Epithelial cell of esophagus (primary cell): ENCODE data around the gene ABCG2.

Experiments used
- DNase-seq: peaks from one replicate; pipeline ENCODE4 v3.0.0; 2010; ENCODE audit warnings: low read depth
- H3K4me3 ChIP-seq: 2 replicates; pipeline ENCODE4 v1.5.1; 2011; ENCODE audit warnings: mild to moderate bottlenecking, low read length, control low read depth
- TF ChIP-seq, protein P1 (sequence below): IDR thresholded peaks from 2 replicates; pipeline ENCODE4 v1.5.1; 2011; ENCODE audit warnings: low read depth, mild to moderate bottlenecking, low read length, control low read depth, inconsistent platforms; ENCODE audit not compliant: insufficient read depth; ENCODE audit errors: missing control alignments

Gene ABCG2

DNA sequence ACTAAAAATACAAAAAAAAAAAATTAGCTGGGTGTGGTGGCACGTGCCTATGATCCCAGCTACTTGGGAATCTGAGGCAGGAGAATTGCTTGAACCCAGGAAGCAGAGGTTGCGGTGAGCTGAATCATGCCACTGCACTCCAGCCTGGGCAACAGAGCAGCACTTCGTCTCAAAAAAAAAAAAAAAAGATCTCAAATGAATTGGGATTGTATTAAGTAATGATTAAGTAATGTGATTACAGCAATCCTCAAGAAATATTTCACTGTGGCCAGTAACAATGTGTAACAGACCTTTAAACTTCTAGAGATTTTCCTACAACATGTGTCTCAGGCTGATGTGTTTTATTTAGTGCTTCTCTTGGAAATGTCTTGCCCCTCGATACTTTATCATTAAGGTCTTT lies 104.2 kb downstream of the ABCG2 start:
- no peak for DNase-seq
- TF ChIP-seq, protein P1, sequence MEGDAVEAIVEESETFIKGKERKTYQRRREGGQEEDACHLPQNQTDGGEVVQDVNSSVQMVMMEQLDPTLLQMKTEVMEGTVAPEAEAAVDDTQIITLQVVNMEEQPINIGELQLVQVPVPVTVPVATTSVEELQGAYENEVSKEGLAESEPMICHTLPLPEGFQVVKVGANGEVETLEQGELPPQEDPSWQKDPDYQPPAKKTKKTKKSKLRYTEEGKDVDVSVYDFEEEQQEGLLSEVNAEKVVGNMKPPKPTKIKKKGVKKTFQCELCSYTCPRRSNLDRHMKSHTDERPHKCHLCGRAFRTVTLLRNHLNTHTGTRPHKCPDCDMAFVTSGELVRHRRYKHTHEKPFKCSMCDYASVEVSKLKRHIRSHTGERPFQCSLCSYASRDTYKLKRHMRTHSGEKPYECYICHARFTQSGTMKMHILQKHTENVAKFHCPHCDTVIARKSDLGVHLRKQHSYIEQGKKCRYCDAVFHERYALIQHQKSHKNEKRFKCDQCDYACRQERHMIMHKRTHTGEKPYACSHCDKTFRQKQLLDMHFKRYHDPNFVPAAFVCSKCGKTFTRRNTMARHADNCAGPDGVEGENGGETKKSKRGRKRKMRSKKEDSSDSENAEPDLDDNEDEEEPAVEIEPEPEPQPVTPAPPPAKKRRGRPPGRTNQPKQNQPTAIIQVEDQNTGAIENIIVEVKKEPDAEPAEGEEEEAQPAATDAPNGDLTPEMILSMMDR = no peak
- H3K4me3 ChIP-seq = no peak overlapping the region

DNA sequence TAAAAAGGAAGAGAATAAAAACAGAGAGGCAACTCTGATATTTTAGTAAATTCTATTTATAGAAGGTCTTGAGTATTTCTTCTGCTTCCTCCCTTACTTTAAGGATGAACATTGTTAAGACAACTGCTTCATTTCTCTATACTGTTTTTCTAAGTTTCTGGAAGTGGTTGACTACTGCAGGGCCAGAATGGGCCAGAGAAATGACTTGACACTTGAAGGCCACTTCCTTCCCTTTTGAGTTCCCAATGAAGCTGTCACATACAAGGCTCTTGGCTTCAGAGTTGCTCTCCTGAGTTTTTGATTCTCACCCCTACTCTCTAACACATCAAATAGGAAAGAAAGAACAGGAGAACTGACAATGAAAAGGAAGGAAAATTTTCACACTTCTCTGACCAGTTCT lies 113.4 kb downstream of the ABCG2 start:
- TF ChIP-seq, protein P1 = no peak
- H3K4me3 ChIP-seq = no peak overlapping the region
- DNase-seq = no peak

DNA sequence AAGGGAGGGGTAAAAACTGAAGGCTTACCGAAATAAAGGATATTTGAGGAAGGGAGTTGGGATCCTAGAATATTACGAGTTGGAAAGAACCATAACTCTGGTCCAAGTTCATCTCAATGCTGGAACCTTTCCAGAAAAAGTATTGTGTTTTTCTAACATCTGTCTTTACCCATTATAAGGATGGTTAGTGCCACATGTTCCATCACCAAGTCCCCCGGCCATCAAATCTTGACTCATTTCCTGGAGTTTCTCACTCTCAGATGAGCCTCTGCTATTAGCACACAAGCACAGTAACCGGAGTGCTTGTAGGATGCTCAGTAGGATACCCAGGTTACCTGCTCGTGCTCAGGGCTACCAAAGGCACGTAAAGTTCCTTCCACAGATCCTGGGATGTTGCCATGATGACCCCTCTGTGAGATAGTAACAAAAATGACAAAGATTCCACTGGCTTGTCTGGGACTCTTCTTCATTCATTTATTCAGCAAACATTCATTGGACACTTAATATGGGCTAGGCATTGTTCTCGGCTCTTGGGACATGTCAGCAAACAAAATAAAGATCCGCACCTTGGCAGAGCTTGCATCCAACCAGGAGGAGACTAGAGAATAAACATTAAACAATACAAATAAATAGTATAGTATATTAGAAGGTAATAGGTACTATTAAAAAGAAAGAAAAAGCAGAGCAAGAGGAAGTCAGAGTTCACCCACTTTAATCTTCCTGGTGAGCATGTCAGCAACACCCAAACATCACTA lies 114.7 kb downstream of the ABCG2 start:
- TF ChIP-seq, protein P1 = no peak
- no peak for DNase-seq
- no peak overlapping the region for H3K4me3 ChIP-seq

DNA sequence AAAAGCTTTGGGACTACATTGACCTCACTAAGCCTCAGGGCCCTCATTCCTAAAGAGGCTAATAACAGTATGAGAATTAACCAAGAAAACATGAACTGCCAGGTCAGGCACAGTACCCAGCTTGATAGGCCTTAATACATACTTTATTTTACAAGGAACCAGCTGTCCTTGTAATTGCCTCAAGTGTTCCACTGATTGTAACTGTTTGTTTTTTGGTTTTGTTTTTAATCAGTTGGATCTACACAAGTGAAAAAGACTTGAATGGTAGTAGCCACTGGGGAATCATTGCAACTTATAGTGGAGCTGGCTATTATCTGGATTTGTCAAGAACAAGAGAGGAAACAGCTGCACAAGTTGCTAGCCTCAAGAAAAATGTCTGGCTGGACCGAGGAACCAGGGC lies 115.4 kb downstream of the ABCG2 start:
- H3K4me3 ChIP-seq = no peak overlapping the region
- TF ChIP-seq, protein P1 = no peak
- no peak for DNase-seq

DNA sequence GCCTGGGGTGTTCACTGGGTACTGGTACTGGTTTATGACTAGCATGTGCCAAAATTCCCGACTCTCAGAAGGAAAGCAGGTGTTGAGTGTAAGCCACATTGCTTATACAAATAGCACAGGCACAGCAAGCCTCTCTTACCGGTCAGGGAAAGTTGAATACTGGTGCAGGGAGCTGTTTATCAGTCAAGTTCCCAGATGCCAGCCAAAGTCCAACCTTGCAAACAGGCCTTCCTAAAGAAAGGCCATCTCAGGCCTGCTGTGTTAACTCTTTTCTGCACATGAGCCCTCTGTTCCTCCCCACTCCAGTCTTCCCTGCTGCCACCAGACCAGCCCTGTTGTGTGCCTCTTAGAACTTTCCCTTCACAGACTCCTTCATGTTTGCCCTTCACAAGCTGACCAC lies 116.8 kb downstream of the ABCG2 start:
- H3K4me3 ChIP-seq = no peak overlapping the region
- TF ChIP-seq, protein P1 = no peak
- DNase-seq = no peak

DNA sequence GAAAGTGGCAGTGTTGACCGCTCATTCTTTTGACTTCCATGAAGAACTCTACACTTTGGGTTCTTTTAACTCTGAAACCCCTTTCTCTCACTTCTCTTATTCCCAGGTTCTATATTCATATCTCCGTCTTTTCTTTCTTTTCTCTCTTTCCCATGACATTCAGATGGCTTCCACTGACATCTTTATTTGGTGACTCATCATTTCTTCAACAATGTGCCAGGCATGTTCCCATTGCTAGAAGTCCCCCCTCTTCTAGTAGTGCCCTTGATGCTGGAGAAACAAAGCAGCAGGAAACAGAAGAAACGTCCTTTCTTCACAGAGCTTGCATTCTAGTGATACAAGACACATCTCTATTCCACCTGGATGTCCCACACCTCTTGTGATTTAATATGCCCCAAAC lies 117.7 kb downstream of the ABCG2 start:
- H3K4me3 ChIP-seq = no peak overlapping the region
- TF ChIP-seq, protein P1 = no peak
- DNase-seq = no peak
